ENCODE data around the gene ZMYND8.

DNA sequence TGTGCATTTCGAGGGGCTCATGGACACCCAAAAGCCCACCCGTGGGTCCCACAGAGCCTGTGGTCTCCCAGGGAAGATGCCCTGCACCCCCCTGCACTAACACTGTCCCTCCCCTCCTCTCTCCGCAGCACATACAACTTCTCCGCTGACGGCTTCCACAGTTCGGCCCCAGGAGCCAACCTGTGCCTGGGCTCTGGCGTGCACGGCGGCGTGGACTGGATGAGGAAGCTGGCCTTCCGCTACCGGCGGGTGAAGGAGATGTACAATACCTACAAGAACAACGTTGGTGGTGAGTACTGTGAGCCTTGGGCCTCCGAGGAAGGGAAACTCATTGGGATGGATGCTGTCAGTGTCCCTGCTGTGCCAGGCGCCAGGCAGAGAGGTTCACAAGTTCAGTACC is 183.9 kb downstream of the ZMYND8 start:
- TF ChIP-seq, protein P1, sequence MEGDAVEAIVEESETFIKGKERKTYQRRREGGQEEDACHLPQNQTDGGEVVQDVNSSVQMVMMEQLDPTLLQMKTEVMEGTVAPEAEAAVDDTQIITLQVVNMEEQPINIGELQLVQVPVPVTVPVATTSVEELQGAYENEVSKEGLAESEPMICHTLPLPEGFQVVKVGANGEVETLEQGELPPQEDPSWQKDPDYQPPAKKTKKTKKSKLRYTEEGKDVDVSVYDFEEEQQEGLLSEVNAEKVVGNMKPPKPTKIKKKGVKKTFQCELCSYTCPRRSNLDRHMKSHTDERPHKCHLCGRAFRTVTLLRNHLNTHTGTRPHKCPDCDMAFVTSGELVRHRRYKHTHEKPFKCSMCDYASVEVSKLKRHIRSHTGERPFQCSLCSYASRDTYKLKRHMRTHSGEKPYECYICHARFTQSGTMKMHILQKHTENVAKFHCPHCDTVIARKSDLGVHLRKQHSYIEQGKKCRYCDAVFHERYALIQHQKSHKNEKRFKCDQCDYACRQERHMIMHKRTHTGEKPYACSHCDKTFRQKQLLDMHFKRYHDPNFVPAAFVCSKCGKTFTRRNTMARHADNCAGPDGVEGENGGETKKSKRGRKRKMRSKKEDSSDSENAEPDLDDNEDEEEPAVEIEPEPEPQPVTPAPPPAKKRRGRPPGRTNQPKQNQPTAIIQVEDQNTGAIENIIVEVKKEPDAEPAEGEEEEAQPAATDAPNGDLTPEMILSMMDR (IDR thresholded peaks at IDR 0.05) = no peak
- no peak for TF ChIP-seq POLR2A (IDR thresholded peaks at IDR 0.05)

All from Peyer's patch (tissue), 4 donors.